PC-3 (cell line): ENCODE data around the gene TRAFD1. TPM values are rescaled to one million over a fixed set of nuclear protein-coding genes. Genes with fewer than 3 reads are reported as not detected.

Experiments
- ATAC-seq: fragments of 200-7000 bp; cut with Tn5 transposase; 2 replicates; pipeline ENCODE4 v1.9.1; 2020; ENCODE audit warnings: mild to moderate bottlenecking, moderate library complexity
- BruUV-seq: library from RNA; stranded (reverse); fragments of 400-500 nt; replicated peaks from 2 replicates; lab custom pipeline; 2021; lab: Mats Ljungman, UMichigan
- CTCF ChIA-PET: fragments of 300-600 bp; sonication (Branson Sonifier 250); formaldehyde crosslinking; loops from one replicate; lab custom pipeline; 2022; ENCODE audit warnings: antibody characterized with exemption; lab: Charles Lee
- POLR2A ChIA-PET: fragments of 300-600 bp; sonication (Branson Sonifier 250); formaldehyde crosslinking; loops from one replicate; lab custom pipeline; 2022; ENCODE audit warnings: antibody characterized with exemption; ENCODE audit not compliant: unreplicated experiment; lab: Charles Lee
- DNase-seq: peaks from one replicate; pipeline ENCODE4 v3.0.0-alpha.2; 2015
- H2AFZ ChIP-seq: fragments of 300-600 bp; sonication (generic); 2 replicates; pipeline ENCODE4 v1.6.0; 2016; ENCODE audit warnings: antibody characterized with exemption, low read length
- H3F3A ChIP-seq: fragments of 300-600 bp; sonication (generic); one replicate; pipeline ENCODE4 v1.6.0; 2017; ENCODE audit warnings: antibody characterized with exemption, low read length, control low read depth, mild to moderate bottlenecking; ENCODE audit not compliant: unreplicated experiment
- H3K27ac ChIP-seq: fragments of 300-600 bp; sonication (generic); 2 replicates; pipeline ENCODE4 v1.5.1; 2016; ENCODE audit warnings: mild to moderate bottlenecking, low read length
- H3K27me3 ChIP-seq: fragments of 300-600 bp; sonication (generic); 2 replicates; pipeline ENCODE4 v1.6.1; 2016; ENCODE audit warnings: low read length, mixed read lengths
- H3K36me3 ChIP-seq: fragments of 300-600 bp; sonication (generic); 2 replicates; pipeline ENCODE4 v1.6.1; 2016; ENCODE audit warnings: low read depth, mixed run types, low read length, mixed read lengths
- H3K4me1 ChIP-seq: fragments of 300-600 bp; sonication (generic); 2 replicates; pipeline ENCODE4 v1.5.1; 2016; ENCODE audit warnings: low read length; ENCODE audit not compliant: insufficient read depth
- H3K4me2 ChIP-seq: fragments of 300-600 bp; sonication (generic); 2 replicates; pipeline ENCODE4 v1.6.0; 2016; ENCODE audit warnings: low read length
- H3K4me3 ChIP-seq: fragments of 300-600 bp; sonication (generic); 2 replicates; pipeline ENCODE4 v1.5.1; 2016; ENCODE audit warnings: mild to moderate bottlenecking, low read length, mixed read lengths
- H3K79me2 ChIP-seq: fragments of 300-600 bp; sonication (generic); 2 replicates; pipeline ENCODE4 v1.6.1; 2017; ENCODE audit warnings: low read length, mixed read lengths
- H3K9ac ChIP-seq: fragments of 300-600 bp; sonication (generic); 2 replicates; pipeline ENCODE4 v1.6.0; 2016; ENCODE audit warnings: mild to moderate bottlenecking, low read length
- H3K9me2 ChIP-seq: fragments of 300-600 bp; sonication (generic); replicated peaks from 2 replicates; pipeline ENCODE4 v1.6.1; 2016; ENCODE audit warnings: mixed run types, low read length, mixed read lengths
- H3K9me3 ChIP-seq: fragments of 300-600 bp; sonication (generic); 2 replicates; pipeline ENCODE4 v1.6.1; 2016; ENCODE audit warnings: low read length, mixed read lengths
- H4K20me1 ChIP-seq: fragments of 300-600 bp; sonication (generic); 2 replicates; pipeline ENCODE4 v1.6.1; 2016; ENCODE audit warnings: low read length, mixed read lengths
- CTCF ChIP-seq: fragments of 300-600 bp; sonication (generic); conservative IDR thresholded peaks from 2 replicates; pipeline ENCODE4 v1.5.1; 2017; ENCODE audit warnings: antibody characterized with exemption, low read depth, mild to moderate bottlenecking, low read length
- EZH2 ChIP-seq: fragments of 300-600 bp; sonication (generic); IDR thresholded peaks from one replicate; pipeline ENCODE4 v1.6.1; 2017; ENCODE audit warnings: antibody characterized with exemption, mild to moderate bottlenecking, low read length; ENCODE audit not compliant: unreplicated experiment
- EZH2phosphoT487 ChIP-seq: fragments of 300-600 bp; sonication (generic); IDR thresholded peaks from 2 replicates; pipeline ENCODE4 v1.6.1; 2018; ENCODE audit warnings: mild to moderate bottlenecking, antibody characterized with exemption, low read length, borderline replicate concordance
- intact Hi-C: fragments of 100-400 bp; cut with micrococcal nuclease; formaldehyde crosslinking; loops from 2 replicates; pipeline ENCODE4 v1.9.0; 2023
- total RNA-seq: library from RNA; depleted of rRNA; stranded (reverse); fragments of >200 nt; gene quantifications from 2 replicates; pipeline ENCODE4 v1.2.3, GENCODE V29; 2014

The TRAFD1 gene
- total RNA-seq, 1 experiment from 2014 or later = 34.1 TPM

GRCh38 chr12:112105891-112106290 lies 19.5 kb upstream of the TRAFD1 start:
- Histone ChIP-seq H3K4me2 (peak overlapping the region; percentile 91), H3K9me2 (no peaks in the 10 kb centered on the region), H2AFZ (no peak overlapping the region), H3K27ac (no peak overlapping the region), H4K20me1 (peaks cover 50% of the 10 kb centered on the region), H3K79me2 (peaks cover 82% of the 10 kb centered on the region), H3K9me3 (no peaks in the 10 kb centered on the region), H3K4me3 (peak overlapping the region; percentile 2; the same call in 1 of the 2 replicates), H3K36me3 (peaks cover 31% of the 10 kb centered on the region), H3K4me1 (peaks cover 23% of the 10 kb centered on the region), H3K9ac (no peak overlapping the region), H3F3A (no peaks in the 10 kb centered on the region), H3K27me3 (no peaks in the 10 kb centered on the region)
- ChIA-PET CTCF (no interaction called here), POLR2A (no interaction called here)
- no TSS peak for BruUV-seq
- DNase-seq (no peak), ATAC-seq (no peak)
- intact Hi-C loops = no loop called here
- TF ChIP-seq CTCF (no peak), EZH2phosphoT487 (no peak), EZH2 (no peak)

- Histone ChIP-seq H2AFZ (peak overlapping the region; percentile 91), H3K9ac (peak overlapping the region; percentile 100), H3K4me1 (peaks cover 32% of the 10 kb centered on the region), H3K27ac (peak overlapping the region; percentile 88), H4K20me1 (peaks cover 40% of the 10 kb centered on the region), H3K4me2 (peak overlapping the region; percentile 91), H3K4me3 (peak overlapping the region; percentile 83), H3K27me3 (no peaks in the 10 kb centered on the region), H3K36me3 (peaks cover 24% of the 10 kb centered on the region; the same call in 1 of the 2 replicates), H3F3A (no peaks in the 10 kb centered on the region), H3K9me2 (no peaks in the 10 kb centered on the region), H3K9me3 (no peaks in the 10 kb centered on the region), H3K79me2 (peaks cover 66% of the 10 kb centered on the region)
- POLR2A ChIA-PET = interaction anchor here (0.7 to 1.1 kb wide), 2 partner anchors 18 to 295 kb away, joined by 3 read pairs; partner anchors contain the start of gene TRAFD1
- TSS peak; percentile 43 for BruUV-seq
- DNase-seq (peak; percentile 50), ATAC-seq (no peak)
- intact Hi-C loops = no loop called here
- CTCF ChIA-PET = interaction anchor here (0.6 kb wide), 2 partner anchors 73 to 88 kb away, joined by 3 to 11 read pairs; no protein-coding TSS in a partner anchor
- TF ChIP-seq EZH2phosphoT487 (no peak), CTCF (no peak), EZH2 (no peak)
These were observed 17.8 kb upstream of the TRAFD1 start for GRCh38 chr12:112107306-112108201.
